Effector CD4-positive, alpha-beta T cell (primary cell): ENCODE results near the gene NTF3.

ENCODE experiments used
- DNase-seq: peaks from one replicate; pipeline ENCODE4 v3.0.0-alpha.2; 2020

NTF3 gene

DNA sequence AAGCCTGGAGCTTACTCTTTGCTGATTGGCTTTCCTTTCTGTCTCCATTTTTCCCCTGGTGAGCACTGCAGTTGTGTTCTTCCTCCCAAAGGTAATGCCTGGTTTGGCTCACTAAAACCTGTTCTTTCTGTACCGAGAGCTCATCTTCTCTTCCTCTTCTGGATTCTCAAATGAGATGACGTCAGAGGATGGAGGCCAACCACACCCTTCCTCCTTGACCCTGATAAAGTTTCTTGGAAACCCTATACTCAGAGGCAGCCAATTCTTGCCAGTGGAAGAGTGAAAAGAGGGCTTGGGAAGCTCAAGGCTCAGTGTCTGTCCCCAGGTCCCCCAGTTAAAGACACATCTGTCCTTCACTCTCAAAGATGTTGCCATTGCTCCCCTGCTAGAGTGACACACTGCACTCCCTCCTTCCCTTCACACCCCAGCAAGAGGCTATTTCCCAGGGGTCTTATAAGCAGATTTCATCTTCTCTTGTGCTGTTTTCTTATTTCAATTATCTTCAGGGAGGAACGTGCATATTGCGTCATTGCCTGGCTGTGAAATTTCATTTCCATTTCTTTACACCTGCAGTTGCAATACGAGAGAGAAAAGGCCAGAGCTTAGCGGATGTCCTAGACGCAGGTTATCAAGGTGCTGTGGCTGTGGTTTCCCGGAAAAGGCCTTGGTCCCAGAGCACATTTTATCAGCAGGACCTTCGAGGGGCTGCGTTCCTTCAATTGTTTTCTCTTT, 27.3 kb downstream of the NTF3 start:
- no peak for DNase-seq

DNA sequence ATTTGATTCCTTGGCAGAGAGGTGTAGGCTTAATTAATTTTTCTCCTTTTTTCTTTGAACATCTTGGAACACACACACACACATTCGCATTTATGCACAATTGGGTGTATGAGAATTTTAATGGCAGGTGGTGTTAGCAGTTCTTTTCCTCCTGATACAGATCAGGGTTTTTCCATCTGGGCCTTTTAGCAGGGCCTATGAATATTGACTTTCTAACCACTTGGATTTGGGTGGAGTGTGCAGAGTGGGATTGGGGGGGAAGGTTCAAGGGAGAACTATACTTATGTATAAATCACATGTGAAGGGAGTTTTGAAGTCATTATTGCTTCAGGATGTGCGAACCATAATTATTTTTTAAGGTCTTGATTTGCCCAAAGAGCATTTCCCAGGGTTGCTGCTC, 28.9 kb downstream of the NTF3 start:
- no peak for DNase-seq

GRCh38 chr12:5461966-5462365, 30.1 kb downstream of the NTF3 start:
- DNase-seq: no peak

- no peak for DNase-seq
Observed at GRCh38 chr12:5464096-5464495, 32.2 kb downstream of the NTF3 start.

DNA sequence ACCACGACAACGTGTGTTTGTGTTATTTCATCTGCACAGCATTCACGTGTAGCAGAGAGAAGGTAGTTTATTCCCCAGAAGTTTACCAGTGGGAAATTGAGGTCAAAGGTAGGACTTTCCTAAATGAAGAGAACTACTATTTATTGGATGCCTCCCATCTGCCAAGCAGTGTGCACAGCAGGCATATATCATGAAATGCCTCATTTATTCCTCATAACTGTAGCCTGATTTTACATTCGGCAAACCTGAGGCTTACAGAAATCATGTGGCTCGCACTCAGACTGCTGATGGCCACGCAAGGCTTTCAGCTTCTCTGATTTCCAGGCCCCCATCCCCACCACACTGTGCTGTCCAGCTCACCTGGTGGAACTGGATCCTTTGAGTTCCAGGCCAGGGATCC, 33.5 kb downstream of the NTF3 start:
- DNase-seq: no peak

DNA sequence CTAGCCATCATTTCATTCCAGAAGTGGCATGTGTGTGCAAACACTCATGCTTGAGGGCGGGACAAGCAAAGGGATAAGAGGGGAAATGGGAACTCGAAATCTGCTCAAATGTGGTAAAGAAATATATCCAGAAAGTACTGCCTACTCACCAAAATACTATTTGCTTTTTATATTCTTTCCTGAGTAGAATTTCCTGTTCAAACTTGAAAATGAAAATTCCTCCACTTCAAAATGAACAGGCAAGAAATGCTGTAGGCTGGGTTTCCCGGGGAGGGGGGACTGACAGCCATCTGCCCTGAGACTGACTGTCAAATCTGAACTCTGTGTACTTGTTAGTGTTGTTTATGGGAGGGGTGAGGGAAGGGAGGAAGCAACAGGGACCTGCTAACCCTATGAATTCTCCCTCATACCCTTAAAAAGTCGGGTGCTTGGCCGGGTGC, 34.6 kb downstream of the NTF3 start:
- no peak for DNase-seq

GRCh38 chr12:5467931-5468330, 36.0 kb downstream of the NTF3 start:
- no peak for DNase-seq

GRCh38 chr12:5470221-5470620, 38.3 kb downstream of the NTF3 start:
- no peak for DNase-seq

GRCh38 chr12:5470703-5471102, 38.8 kb downstream of the NTF3 start:
- DNase-seq: no peak

- DNase-seq: no peak
Observed at GRCh38 chr12:5473076-5473782, 41.3 kb downstream of the NTF3 start.

DNA sequence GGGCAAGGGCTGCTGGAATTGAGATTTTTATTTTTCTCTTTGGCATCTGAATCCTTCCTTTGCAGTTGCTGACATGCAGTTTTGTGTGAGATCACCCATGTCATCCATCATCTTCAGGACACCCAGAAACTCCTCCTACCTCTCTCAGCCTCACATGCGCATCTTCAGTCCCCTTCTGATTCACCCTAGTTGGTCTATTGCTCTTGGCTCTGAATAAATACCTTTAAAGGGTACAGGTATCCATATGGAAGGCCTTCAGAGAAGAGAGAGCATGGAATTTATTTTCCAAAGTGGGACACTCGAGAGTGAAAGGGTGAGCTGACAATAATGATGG, 41.8 kb downstream of the NTF3 start:
- DNase-seq: no peak

GRCh38 chr12:5476356-5476755, 44.4 kb downstream of the NTF3 start:
- DNase-seq: no peak

GRCh38 chr12:5478081-5478706, 46.3 kb downstream of the NTF3 start:
- no peak for DNase-seq

- no peak for DNase-seq
Observed at GRCh38 chr12:5479761-5480160, 47.9 kb downstream of the NTF3 start.

- DNase-seq: no peak
Observed at GRCh38 chr12:5480218-5480937, 48.5 kb downstream of the NTF3 start.

- no peak for DNase-seq
Observed at GRCh38 chr12:5480938-5481303, 49.0 kb downstream of the NTF3 start.

GRCh38 chr12:5481645-5482044, 49.7 kb downstream of the NTF3 start:
- no peak for DNase-seq

- DNase-seq: no peak
Observed at GRCh38 chr12:5484426-5484825, 52.5 kb downstream of the NTF3 start.

GRCh38 chr12:5485454-5485853, 53.5 kb downstream of the NTF3 start:
- DNase-seq: no peak

GRCh38 chr12:5487076-5487475, 55.2 kb downstream of the NTF3 start:
- no peak for DNase-seq

GRCh38 chr12:5487948-5488625, 56.2 kb downstream of the NTF3 start:
- DNase-seq: no peak

- no peak for DNase-seq
Observed at GRCh38 chr12:5488626-5488955, 56.7 kb downstream of the NTF3 start.

DNA sequence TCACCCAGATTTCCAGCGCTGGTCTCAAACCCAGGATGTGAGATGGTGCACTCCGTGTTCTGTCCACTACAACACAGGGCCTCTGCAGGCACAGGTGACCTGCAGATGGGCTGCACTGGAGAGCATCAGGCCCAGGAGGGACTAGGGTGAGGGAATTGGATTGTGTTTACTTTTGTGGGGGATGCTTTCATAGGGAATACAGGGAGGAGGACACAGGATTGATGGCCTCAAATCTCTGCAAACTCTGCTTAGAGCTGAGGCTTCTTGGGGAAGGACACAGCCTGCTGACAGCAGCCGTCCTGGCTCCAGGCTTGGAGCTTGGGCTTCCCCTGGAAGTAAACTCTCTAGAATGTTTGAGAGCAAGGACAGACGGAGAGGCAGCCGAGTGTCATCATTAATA, 57.1 kb downstream of the NTF3 start:
- no peak for DNase-seq
